GM19193 (cell line): ENCODE results near the gene WEE2.

Source experiments
- POLR2A ChIP-seq: IDR thresholded peaks from 4 replicates; pipeline ENCODE4 v1.6.1; 2011; ENCODE audit not compliant: insufficient read depth, insufficient read length; ENCODE audit errors: extremely low read depth

The WEE2 gene

DNA sequence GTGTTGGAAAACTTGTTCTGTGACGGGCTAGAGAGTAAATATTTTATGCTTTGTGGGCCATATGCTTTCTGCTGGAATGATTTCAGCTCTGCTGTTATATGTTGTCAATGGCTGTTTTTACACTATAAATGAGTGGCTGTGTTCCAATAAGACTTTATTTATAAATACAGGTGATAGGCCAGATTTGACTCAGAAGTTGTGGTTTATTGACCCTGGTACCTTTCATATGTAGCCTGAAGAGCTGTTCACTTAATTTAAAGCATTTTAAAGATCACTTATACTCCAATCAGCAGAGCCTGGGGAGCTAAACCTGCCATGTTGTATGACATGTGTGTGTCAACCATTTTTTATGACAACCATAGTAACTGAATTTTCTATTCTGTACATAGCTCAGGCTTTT lies 20.9 kb downstream of the WEE2 start:
- TF ChIP-seq POLR2A: no peak

GRCh38 chr7:141731476-141732149 lies 23.5 kb downstream of the WEE2 start:
- TF ChIP-seq POLR2A: no peak

GRCh38 chr7:141737118-141737835 lies 29.1 kb downstream of the WEE2 start:
- TF ChIP-seq POLR2A: no peak

GRCh38 chr7:141737836-141738591 lies 29.9 kb downstream of the WEE2 start, which contains the start of gene SSBP1:
TSS of gene SSBP1 (plus strand) at chr7:141738358. CDS start at chr7:141739167, 809 bp downstream.
- peak; percentile 94 for TF ChIP-seq POLR2A

DNA sequence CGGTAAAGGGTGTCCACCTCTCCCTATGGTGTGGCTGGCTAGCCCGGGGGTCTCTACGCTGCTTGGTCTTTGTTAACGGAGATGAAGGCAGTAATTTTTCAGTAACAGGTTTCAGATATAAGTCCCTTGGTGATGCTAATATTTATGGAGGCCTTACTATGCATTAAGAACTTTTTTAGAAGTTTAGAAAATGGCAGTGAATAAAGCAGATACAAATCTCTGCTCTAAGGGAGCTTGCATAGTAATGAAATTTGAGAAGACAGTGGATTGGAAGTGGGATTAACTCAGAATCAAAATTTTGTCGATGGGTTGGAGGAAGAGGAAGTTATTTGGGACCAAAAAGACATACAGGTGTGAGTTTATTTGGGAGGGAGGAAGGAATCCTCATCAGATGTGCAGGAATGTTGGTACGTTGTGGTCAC lies 30.4 kb downstream of the WEE2 start:
- no peak for TF ChIP-seq POLR2A

DNA sequence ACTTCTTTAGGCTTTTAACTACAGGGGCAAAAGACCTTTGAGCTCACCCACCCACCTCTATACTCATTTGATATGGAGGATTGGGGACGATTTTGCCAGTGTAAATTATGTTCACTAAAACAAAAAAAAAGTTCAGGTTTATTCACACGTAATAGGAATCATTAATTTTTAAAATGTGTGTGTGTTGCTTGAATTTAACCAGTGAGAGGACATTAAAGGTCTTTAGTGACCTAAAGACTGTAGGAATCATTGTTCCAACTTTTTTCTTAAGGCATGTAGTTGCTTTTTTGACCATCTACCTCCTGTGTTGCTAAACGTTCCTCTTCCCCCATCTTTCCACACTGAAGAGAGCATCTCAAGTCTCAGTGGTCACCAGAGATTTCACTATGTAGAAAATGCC lies 31.1 kb downstream of the WEE2 start:
- TF ChIP-seq POLR2A: no peak

- TF ChIP-seq POLR2A: no peak
Observed at GRCh38 chr7:141742229-141742628, 34.1 kb downstream of the WEE2 start.

DNA sequence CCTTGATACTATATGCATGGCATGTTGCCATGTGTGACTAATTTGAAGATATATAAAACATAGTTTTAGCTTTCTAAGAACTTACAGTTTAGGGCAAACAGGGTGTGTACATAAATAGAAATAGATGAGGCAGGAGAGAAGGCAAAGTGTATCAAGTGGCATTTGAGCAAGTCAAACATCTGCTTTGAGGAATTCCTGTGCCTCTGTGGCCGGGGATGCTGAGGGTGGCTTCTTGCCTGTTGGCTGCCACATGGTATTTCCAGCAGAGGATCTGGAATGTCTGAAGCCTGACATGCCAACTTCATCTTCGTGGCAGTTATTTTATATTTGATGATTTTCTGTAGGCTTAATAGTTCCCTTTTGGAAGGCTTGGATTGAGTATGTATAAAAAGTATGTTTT lies 36.0 kb downstream of the WEE2 start:
- TF ChIP-seq POLR2A: no peak

DNA sequence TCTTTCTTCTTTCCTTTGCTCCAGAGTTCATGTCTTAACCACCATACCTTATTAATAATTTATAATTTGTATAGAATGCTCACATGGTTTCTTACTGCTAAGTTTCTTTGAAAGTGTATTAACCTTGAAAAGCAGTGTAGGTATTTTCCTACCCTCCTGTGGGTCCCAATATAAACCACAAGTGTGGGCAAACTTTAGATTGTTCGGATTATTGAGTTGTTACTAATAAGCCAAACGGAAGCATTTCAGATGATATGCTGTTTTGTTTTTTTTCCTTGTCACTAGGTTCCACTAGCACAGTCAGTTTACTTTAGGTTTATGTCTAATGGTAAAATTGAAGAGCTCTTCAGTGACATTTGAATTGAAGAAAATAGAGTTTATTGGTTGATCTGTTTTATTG lies 40.2 kb downstream of the WEE2 start:
- TF ChIP-seq POLR2A: no peak

GRCh38 chr7:141752634-141753033 lies 44.5 kb downstream of the WEE2 start:
- no peak for TF ChIP-seq POLR2A

GRCh38 chr7:141754939-141755338 lies 46.8 kb downstream of the WEE2 start:
- no peak for TF ChIP-seq POLR2A

DNA sequence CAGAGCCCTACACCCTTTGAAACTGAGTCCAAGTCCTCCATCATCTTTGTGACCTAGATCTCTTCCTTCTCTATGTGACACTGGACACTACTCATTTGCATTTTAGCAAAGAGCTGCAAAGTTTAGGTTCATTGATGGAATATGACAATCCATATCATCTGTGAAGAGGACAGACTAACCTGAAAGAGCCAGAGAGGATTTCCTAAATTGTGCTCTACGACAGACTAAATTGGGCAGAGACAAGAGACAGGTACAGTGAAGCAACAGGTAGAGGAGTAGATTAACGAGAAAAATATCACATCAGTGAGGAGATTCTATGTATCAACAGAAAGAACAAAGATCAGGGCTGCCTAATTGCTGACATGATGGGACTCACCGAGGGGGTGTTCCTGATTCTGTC lies 55.6 kb downstream of the WEE2 start, which contains the start of gene TAS2R3:
TSS of gene TAS2R3 (plus strand) at position 301 of the 400 bp plus-strand sequence. CDS start at position 363, 62 bp downstream.
- TF ChIP-seq POLR2A: no peak

DNA sequence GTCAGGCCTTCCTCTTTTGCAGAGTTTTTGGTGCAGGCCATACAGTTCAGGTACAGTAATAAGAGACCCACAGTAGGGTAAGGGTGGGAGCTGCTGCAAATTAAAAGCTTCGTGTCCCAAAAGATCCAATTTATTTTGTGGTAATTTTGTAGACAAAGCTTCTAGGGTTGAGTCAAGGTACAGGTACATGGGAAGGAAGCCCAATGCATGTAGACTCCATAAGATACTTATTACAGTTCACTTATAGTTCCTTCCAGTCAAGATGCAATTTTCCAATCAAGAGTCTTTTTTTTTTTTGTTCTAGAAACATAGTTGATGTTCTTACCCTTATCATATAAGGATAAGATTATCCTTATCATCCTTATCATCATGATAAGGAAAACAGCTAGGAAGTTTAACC lies 68.2 kb downstream of the WEE2 start, which contains the start of gene TAS2R4:
TSS of gene TAS2R4 (plus strand) at position 301 of the 400 bp plus-strand sequence. CDS start 1,815 bp downstream, outside the sequence.
- no peak for TF ChIP-seq POLR2A
